GM12865 (cell line): ENCODE data around the gene PXK.

Source experiments
- DNase-seq: peaks from one replicate; pipeline ENCODE4 v3.0.0; 2010; ENCODE audit warnings: low read depth
- H3K4me3 ChIP-seq: 2 replicates; pipeline ENCODE4 v1.5.1; 2011; ENCODE audit warnings: mild to moderate bottlenecking, low read depth, low read length, control low read depth
- CTCF ChIP-seq: IDR thresholded peaks from 2 replicates; pipeline ENCODE4 v1.5.1; 2011; ENCODE audit warnings: low read length, control low read depth, low read depth, inconsistent platforms; ENCODE audit not compliant: insufficient read depth; ENCODE audit errors: missing control alignments

Gene PXK

GRCh38 chr3:58474348-58474911 is 141.7 kb downstream of the PXK start:
- TF ChIP-seq CTCF = no peak
- DNase-seq = no peak
- H3K4me3 ChIP-seq = no peak overlapping the region

DNA sequence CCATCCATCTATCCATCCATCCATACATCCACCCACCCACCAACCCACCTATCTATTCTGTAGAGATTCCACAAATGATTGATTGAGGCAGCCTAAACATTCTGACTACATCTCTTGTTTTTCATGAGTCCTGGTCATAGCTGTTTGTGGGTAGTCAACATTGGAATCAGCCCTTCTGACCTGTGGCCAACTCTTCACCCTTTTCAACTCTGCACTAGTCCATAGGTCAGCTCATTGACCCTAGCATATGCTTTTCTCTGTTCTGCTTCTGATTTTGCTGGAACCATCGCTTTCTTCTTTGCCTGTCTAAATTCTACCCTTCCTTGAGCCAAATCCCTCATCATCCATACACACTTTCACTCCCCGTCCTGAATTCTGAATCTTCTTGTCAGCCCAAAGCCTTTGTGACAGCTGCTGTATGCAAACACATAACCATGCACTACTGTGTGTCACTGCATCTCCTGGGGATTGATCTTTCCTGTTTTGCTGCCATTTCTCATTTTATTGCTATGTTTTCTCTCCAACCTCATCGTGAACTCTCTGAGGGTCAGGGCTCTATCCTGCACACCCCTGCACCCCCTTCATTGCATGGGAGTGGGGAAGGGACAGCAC is 142.4 kb downstream of the PXK start:
- H3K4me3 ChIP-seq = no peak overlapping the region
- DNase-seq = no peak
- TF ChIP-seq CTCF = no peak
